GM15510 (cell line): ENCODE data around the gene UBN1.

Experiments used
- POLR2A ChIP-seq: IDR thresholded peaks from 3 replicates; pipeline ENCODE4 v1.6.1; 2011; ENCODE audit warnings: borderline replicate concordance; ENCODE audit not compliant: insufficient read length; ENCODE audit errors: extremely low read depth

The UBN1 gene

DNA sequence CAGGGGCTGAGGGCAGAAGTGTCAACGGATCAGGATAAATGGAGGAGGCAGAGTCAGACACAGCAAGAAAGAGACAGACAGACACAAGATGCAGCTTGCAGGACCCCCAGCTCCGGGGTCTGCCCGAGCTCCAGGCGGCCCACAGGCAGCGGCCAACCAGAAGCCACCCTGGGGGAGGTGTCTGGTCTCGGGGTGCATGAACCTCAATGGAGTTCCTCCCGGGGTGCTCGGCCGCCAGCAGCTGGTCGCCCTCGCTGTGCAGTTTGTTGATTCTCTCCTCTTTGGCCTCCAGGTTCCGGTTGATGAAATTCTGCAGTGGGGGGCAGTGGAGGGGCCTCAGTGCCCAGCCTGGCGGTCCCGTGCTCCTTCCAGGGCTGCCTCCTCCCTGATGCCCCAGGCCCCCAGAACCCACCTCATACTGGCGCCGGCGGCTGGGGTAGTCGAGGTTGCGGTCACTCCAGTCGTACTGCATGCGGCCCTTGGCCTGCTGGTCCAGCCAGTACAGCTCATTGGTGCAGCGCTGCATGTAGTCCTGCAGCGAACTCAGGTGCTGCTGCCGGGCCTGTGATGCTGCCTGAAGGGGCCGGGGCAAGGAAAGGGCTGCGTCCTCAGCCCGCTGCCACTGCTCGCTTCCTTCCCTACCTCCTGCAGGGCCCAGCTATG, 51.7 kb downstream of the UBN1 start:
- TF ChIP-seq POLR2A, result no peak

DNA sequence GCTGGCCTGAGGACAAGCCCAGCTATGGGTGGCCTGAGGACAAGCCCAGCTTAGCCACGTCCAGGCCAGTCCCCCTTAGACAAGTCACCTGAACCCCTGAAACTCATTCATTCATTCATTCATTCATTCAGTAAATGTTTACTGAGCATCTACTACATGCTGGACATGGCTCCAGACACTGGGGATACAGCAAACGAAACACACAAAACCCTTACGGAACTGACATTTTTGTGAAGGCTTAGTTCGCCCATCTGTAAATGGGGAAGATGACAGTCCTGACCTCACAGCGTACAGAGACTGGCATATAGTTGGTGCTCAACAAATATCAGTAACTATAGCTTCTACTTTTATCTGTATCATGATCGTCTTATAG, 52.2 kb downstream of the UBN1 start:
- no peak for TF ChIP-seq POLR2A

DNA sequence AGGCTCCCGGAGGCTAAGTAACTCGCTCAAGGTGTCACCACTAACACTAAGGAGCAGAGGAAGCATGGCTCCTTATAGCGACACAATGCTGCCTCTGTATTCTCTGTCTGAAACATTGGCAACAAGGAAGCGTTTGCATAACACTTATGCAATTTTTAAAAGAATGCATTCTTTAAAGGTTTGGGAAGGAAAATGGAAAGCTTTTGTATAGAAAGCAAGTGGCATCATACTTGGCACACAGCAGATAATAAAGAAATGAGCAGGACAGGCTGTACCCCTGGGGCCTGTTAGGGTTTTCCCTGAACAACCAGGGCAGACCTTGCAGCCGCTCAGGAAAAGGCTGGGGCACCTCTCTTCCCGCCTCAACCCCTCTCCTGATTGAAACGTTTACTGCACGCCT, 52.8 kb downstream of the UBN1 start:
- no peak for TF ChIP-seq POLR2A

DNA sequence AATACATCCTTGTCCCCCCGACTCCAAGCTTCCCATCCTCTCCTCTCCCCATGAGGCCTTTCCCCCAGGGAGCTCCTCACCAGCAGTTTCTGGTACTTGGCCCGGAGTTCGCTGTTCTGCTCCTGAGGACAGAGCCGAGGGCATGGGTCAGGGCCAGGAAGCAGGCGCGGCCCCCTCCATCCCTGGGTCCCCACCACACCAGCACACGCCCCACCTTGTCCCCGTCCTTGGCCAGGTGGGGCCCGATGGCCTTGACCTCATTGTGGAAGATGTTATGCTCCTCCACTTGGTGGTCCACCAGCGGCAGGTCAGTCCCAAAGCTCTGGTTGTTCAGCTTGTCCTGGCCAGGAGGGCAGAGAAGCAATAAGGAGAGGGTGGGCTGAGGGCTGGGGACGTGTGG, 53.5 kb downstream of the UBN1 start:
- TF ChIP-seq POLR2A, result no peak

DNA sequence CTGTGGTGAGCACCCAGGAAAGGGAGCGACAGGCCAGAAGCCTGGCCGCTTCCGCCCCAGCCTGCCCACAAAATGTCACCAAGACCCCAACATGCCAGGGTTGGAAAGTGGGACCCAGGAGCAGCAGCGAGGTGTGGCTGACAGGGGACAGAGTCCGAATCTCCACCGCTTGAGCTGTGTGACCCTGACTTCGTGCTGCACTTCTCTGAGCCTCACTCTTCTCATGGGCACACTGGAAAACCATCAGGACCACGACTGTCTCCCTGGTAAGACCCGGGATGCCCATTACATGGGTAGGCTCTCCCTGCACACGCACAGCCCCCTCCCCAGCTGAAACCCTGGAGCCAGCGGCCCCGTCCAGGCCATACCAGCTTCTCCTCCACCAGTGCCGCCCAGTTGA, 54.8 kb downstream of the UBN1 start:
- TF ChIP-seq POLR2A, result no peak

DNA sequence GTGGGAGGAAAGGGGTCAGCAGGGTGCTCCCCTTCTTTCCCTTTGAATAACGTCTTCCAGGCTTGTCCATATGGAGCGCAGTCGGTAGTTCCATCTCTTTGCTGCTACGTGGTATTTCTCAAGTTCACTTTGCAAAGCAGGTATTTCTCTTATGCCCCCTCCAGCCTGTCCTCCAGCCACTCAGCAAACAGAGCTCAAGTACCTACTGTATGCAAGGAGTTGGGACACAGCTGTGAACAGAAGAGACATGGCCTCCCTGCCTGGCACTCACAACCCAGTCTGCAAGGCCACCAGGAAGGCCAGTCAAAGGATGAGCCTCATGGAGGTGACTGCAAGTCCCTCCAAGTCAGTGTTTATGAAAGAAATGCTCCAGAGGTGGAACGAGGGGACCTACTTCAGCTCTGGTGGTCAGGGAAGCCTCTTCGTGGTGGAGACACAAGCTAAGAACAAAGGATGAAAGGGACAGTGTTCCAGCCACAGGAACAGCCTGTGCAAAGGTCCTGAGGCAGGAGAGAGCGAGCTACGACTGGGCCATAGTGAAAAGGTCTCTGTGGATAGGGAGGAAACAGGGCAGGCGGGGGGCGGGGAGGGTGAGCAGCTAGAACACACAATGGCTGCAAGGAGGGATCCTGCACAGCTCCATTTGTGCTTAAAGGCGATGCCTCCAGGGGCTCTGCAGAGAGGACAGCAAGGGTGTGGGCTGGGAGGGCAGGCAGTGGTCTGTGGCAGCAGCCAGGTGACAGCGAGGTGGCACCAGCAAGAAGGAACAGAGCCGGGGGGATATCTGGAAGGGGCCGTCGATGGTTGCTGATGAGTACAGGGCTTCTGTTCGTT, 57.0 kb downstream of the UBN1 start:
- no peak for TF ChIP-seq POLR2A

DNA sequence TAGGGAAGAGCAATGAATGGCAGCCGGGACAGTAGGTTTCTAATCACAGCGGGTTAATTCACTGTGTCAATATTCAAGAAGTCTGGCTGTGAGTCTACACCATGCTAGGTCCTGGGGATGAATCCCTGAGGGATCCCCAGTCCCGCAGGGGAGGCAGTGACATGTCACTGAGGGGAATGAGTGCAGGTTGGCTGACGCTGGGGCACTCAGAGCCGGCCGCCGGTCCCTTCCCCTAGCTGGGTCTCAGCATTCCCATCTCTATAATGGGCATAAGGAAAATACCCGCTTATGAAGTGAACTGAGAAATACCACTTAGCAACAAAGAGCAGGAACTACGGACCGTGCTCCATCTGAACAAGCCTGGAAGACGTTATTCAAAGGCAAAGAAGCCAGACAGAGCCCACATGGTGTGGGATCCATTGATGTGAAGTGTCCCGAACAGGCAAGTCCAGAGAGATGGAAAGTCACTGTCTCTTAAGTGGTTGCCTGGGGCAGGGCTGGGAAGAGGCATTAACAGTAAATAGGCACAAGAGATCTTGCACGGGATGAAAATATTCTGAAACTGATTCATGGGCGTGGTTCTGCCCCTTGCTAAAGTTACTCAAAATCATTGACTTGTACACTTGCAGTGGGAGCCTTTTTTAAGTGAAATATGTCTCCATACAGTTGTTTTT, 57.8 kb downstream of the UBN1 start:
- no peak for TF ChIP-seq POLR2A

DNA sequence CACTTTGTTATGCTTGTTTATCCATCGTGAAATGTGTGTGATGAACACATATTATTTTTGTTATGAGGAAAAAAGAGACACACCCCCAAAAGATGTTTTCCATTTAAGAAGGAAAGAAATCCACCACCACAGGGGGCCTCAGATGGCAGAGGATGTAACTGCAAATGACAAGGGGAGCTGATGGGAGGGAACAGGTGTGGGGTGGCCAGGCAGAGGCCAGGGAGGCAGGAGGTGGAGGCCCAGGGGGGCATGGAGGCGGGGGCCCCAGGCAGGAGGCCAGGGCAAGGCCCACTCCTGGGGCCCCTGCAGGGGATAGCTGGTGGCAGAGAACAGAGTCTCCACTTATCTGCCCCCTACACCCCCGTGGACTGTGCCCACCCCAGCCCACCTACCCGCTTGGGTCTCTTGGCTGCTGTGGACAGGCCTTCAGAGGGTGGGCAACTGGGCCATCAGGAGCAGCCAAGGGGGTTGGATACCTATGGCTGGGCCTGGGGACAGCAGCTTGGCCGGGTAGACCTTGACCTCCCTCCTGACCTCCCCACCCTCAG, 61.6 kb downstream of the UBN1 start:
- no peak for TF ChIP-seq POLR2A

DNA sequence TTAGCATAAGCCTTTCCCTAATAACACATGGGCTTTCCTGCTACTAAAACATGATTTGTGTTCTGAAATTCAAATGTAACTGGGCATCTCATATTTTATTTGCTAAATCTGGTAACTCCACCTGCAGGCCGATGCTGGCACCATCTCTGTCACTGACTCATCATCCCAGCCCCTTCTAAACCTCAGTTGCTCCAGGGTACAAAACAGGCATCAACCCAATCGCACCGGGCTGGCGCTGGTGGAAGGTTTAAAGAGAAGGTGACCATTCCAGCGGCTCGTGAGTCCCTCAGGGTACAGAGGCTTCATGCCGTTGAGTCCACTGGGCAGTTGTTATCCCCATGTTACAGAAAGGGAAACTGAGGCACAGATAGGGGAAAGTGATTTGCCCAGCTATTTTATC, 62.5 kb downstream of the UBN1 start:
- TF ChIP-seq POLR2A, result no peak

DNA sequence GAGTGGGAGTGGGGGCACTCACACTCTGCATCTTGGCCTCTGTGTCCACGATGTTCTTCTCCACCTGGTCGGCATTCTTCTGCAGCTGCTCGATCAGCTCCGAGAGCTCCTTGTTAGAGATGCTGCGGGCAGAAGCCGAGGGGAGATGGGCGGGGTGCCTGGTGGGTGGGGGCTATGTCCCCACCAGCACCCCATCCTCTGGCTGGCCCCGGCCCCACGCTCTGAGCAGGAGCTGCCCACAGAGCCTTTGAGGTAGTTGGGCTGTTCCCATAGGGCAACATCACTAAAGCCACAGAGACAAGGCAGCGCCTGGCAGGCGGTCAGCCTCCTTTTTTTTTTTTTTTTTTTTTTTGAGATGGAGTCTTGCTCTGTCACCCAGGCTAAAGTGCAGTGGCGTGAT, 63.5 kb downstream of the UBN1 start:
- no peak for TF ChIP-seq POLR2A

DNA sequence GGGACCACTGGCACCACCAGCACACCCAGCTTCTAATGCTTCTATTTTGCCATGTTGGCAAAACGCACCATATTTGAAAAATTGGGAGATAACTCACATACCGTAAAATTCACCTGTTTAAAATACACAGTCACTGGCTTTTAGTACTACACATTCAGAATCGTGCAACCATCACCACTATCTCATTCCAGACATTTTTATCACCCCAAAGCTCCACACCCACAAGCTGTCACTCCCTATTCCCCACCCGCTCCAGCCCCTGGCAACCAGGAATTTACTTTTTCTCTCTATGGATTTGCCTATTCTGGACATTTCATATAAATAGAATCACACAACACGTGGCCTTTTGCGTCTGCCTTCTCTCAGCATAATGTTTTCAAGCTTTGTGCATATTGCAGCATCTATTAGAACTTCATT, 64.7 kb downstream of the UBN1 start:
- TF ChIP-seq POLR2A, result no peak

DNA sequence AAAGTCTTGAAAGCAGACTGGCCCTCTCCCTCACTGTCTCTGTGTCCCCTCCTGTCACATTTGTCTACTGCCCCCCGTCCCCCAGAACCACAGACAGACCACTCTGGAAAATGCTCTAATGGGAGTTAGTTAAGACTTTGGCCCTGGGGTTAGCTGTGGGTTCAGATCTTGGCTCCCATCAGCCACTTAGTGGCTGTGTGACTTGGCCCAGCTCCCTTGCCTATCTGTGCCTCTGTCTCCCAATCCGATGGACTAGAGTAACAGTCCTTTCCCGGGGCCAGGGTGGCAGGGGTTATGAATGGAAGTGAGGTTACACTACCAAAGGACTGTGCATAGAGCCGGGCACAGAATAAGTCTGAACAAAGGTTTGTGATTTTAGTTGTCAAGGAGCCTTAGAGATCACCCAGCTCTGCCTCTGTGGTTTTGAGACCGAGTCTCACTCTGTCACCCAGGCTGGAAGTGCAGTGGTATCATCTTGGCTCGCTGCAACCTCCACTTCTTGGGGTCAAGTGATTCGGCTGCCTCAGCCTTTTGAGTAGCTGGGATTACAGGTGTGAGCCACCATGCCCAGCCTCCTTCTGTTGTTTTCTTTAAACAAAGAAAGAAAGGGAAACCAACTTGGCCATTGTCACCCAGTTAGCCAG, 66.0 kb downstream of the UBN1 start:
- no peak for TF ChIP-seq POLR2A

DNA sequence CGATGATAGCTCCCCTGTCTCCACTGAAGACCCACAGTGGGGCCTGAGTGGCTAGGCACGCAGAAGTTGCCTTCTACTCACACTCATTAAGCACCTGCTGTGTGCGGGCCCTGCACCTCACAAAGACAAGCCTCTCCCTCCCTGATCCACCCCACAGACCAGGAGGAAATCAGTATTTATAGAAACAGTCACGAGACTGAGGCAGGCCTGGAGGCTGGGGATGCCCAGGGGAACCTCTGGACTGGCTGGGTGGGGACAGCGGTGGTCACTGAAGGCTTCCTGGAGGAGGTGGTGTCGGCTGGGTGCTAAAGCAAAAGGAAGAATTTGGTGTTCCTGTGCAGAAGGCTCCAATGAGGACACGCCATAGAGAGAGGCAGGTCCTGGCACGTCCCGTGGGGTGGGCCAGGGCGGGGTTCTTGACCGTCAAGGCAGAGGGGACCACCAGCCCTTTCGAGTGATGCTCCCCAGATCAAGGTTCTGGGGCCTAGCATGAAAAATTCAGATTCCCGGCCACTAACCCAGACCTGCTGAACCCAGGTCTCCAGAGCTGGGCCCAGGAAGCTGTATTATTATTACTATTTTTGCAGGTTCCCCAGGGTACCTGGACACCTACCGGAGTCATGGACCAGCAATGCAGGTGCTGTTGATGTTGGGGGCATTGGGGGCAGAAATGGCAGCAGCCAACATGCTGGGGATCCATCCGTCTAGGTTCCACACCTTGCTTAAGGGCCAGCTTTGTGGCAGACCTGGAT, 66.7 kb downstream of the UBN1 start:
- TF ChIP-seq POLR2A, result no peak

DNA sequence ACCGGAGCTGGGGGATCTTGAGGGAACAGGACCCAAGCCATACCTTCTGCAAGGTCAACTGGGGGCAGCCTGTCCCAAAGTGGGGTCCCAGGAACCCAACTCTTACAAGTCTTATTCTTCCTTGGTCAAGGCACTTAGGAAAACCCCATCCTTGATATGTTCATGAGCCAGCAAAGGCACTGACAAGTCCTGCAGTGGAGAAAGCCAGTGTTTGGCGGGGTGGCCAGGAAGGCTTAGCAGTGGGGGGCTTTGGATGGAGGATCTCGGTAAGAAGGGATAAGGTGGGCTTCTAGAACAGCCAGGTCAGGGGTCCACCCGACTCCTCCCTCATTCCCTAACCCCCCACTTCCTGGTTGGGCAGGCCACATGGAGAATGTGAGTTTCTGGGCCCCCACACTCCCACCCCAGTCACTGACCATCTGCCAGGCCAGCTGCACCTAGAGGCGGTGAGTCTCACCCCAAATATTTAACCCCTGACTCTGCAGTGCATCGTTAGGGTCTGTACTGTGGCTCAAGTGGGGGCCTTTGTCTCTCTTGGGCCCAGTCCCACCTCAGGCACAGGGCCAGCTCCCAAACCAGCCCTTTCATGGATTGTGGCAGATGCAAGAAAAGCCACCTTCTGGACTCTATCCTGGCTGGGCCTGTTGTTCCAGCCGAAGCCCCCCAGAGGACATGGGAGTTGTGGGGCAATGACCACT, 67.4 kb downstream of the UBN1 start:
- TF ChIP-seq POLR2A, result no peak
